K562 (cell line): ENCODE data around the gene ARFRP1. TPM values are rescaled to one million over a fixed set of nuclear protein-coding genes. Genes with fewer than 3 reads are reported as not detected.

Experiments used
- ATAC-seq: fragments of 200-7000 bp; cut with Tn5 transposase; 3 replicates; pipeline ENCODE4 v1.9.1; 2020; ENCODE audit warnings: moderate library complexity
- BruUV-seq: library from RNA; stranded (reverse); fragments of 400-500 nt; replicated peaks from 2 replicates; lab custom pipeline; 2021; lab: Mats Ljungman, UMichigan
- CTCF ChIA-PET: fragments of 300-600 bp; formaldehyde crosslinking; extraction: SDS; loops from one replicate; lab custom pipeline; 2021; ENCODE audit warnings: low intra/inter-chr PET ratio; lab: Yijun Ruan, JAX
- POLR2A ChIA-PET: fragments of 300-600, 350-650 bp; sonication (Branson Sonifier 250); formaldehyde crosslinking; extraction: SDS; loops from one replicate; lab custom pipeline; 2021; ENCODE audit warnings: antibody characterized with exemption, inconsistent platforms; lab: Yijun Ruan, JAX
- DNase-seq, 4 experiments: peaks; one replicate each; pipeline versions ENCODE4 v3.0.0 to v3.0.0-alpha.2; 2011 to 2018; ENCODE audit warnings: low spot score in 3 of 4, mixed read lengths in 3 of 4; ENCODE audit errors: extremely low read depth in 1 of 4
- FAIRE-seq: peaks from 2 replicates; lab custom pipeline; 2011; peaks lifted over from hg19 to GRCh38; lab: Jason Lieb, UNC
- H2AFZ ChIP-seq: 2 replicates; pipeline ENCODE4 v1.6.0; 2011; ENCODE audit warnings: low read depth, low read length, control low read depth, inconsistent platforms
- H3K27ac ChIP-seq: fragments of 200-600 bp; 3 replicates; pipeline ENCODE4 v1.8.0; 2011; ENCODE audit warnings: low read depth, mild to moderate bottlenecking, control low read depth, inconsistent platforms, low read length, moderate library complexity, mixed read lengths; ENCODE audit errors: extremely low read depth
- H3K27me3 ChIP-seq, 2 experiments: fragments of 300-600 bp in 1 of 2; 2 replicates in 1 of 2; 3 replicates in 1 of 2; pipeline versions ENCODE4 v1.6.0 to v1.8.0; 2011; ENCODE audit warnings: inconsistent platforms in 2 of 2, low read length in 2 of 2, mild to moderate bottlenecking in 1 of 2, mixed read lengths in 1 of 2, moderate library complexity in 1 of 2; ENCODE audit not compliant: control insufficient read depth in 2 of 2, insufficient read depth in 2 of 2
- H3K36me3 ChIP-seq: fragments of 300-600 bp; 3 replicates; pipeline ENCODE4 v1.8.0; 2011; ENCODE audit warnings: mild to moderate bottlenecking, low read length, inconsistent platforms; ENCODE audit not compliant: control insufficient read depth, insufficient read depth
- H3K4me1 ChIP-seq, 2 experiments: fragments of 200-600 bp in 1 of 2; replicated peaks in 1 of 2; 2 replicates in 1 of 2; 3 replicates in 1 of 2; pipeline versions ENCODE4 v1.5.1 to v1.8.0; 2011; ENCODE audit warnings: inconsistent platforms in 2 of 2, low read length in 2 of 2, mild to moderate bottlenecking in 1 of 2, mixed read lengths in 1 of 2, moderate library complexity in 1 of 2; ENCODE audit not compliant: control insufficient read depth in 2 of 2, insufficient read depth in 2 of 2
- H3K4me2 ChIP-seq: 2 replicates; pipeline ENCODE4 v1.6.1; 2011; ENCODE audit warnings: low read length, control low read depth, inconsistent platforms, mixed read lengths; ENCODE audit not compliant: insufficient read depth
- H3K4me3 ChIP-seq: fragments of 200-600 bp; sonication (generic), shearing (Covaris generic); 2 replicates; pipeline ENCODE4 v1.5.1; 2016; ENCODE audit warnings: control low read depth, inconsistent platforms
- H3K79me2 ChIP-seq: fragments of 200-600 bp; 3 replicates; pipeline ENCODE4 v1.8.0; 2011; ENCODE audit warnings: low read length, inconsistent platforms; ENCODE audit not compliant: control insufficient read depth, insufficient read depth
- H3K9ac ChIP-seq, 2 experiments: 2 replicates each; pipeline versions ENCODE4 v1.6.0 to v1.6.1; 2011; ENCODE audit warnings: low read depth in 2 of 2, low read length in 2 of 2, control low read depth in 1 of 2, inconsistent platforms in 1 of 2, mild to moderate bottlenecking in 1 of 2, mixed read lengths in 1 of 2; ENCODE audit not compliant: insufficient read depth in 1 of 2
- H3K9me1 ChIP-seq: one replicate; pipeline ENCODE4 v1.6.0; 2011; ENCODE audit warnings: inconsistent platforms, mild to moderate bottlenecking, low read length, moderate library complexity; ENCODE audit not compliant: control insufficient read depth, insufficient read depth
- H3K9me3 ChIP-seq: replicated peaks from 2 replicates; pipeline ENCODE4 v1.5.1; 2011; ENCODE audit warnings: low read depth, low read length, inconsistent platforms; ENCODE audit not compliant: control insufficient read depth, insufficient read depth
- H4K20me1 ChIP-seq: replicated peaks from 2 replicates; pipeline ENCODE4 v1.6.1; 2011; ENCODE audit warnings: low read length, inconsistent platforms, mixed read lengths; ENCODE audit not compliant: control insufficient read depth, insufficient read depth
- BRD4 ChIP-seq: fragments of 200-600 bp; sonication (generic); IDR thresholded peaks from 2 replicates; pipeline ENCODE4 v1.6.1; 2017; ENCODE audit warnings: inconsistent platforms
- CAMTA2 ChIP-seq: fragments of 250-450 bp; sonication (Bioruptor Pico); conservative IDR thresholded peaks from 2 replicates; pipeline ENCODE4 v1.5.1; 2022
- FOXM1 ChIP-seq, 2 experiments: fragments of 450-650 bp in 1 of 2; sonication (generic) in 1 of 2; formaldehyde crosslinking in 1 of 2; IDR thresholded peaks; 2 replicates each; pipeline versions ENCODE4 v1.6.1 to v1.9.0; 2017 to 2022; ENCODE audit warnings: low read depth in 2 of 2, mild to moderate bottlenecking in 2 of 2, missing genetic modification reagents in 1 of 2, moderate library complexity in 1 of 2
- KDM1A ChIP-seq, 2 experiments: fragments of 450-650 bp; IDR thresholded peaks; 2 replicates each; pipeline ENCODE4 v1.6.1; 2016; ENCODE audit warnings: mild to moderate bottlenecking in 2 of 2
- KLF16 ChIP-seq: IDR thresholded peaks from 2 replicates; pipeline ENCODE4 v1.6.1; 2016; ENCODE audit warnings: antibody characterized with exemption
- MED1 ChIP-seq: sonication (generic); formaldehyde crosslinking; IDR thresholded peaks from 2 replicates; pipeline ENCODE4 v1.8.1; 2023; ENCODE audit warnings: missing genetic modification reagents, borderline replicate concordance
- RAD21 ChIP-seq, 2 experiments: fragments of 250-450 bp in 1 of 2; fragments of 450-650 bp in 1 of 2; sonication (Bioruptor Pico) in 1 of 2; formaldehyde crosslinking in 1 of 2; IDR thresholded peaks in 1 of 2; conservative IDR thresholded peaks in 1 of 2; 2 replicates each; pipeline versions ENCODE4 v1.4.0 to v1.8.0; 2020 to 2022; ENCODE audit warnings: mild to moderate bottlenecking in 2 of 2, moderate library complexity in 1 of 2
- YBX1 ChIP-seq: fragments of 450-650 bp; IDR thresholded peaks from 2 replicates; pipeline ENCODE4 v1.7.1; 2016; ENCODE audit warnings: mild to moderate bottlenecking
- ZC3H4 ChIP-seq: sonication (generic); formaldehyde crosslinking; IDR thresholded peaks from 2 replicates; pipeline ENCODE4 v1.9.0; 2021; ENCODE audit warnings: missing genetic modification reagents, borderline replicate concordance
- ZNF699 ChIP-seq: fragments of 250-450 bp; sonication (Bioruptor Pico); IDR thresholded peaks from 2 replicates; pipeline ENCODE4 v1.8.0; 2021; ENCODE audit warnings: mild to moderate bottlenecking, moderate library complexity; ENCODE audit not compliant: insufficient replicate concordance
- WGBS: fragments of 100-300 bp; shearing (Covaris generic); methylation state at CpG from one replicate; pipeline ENCODE4 v1.1.6; 2016; ENCODE audit warnings: low coverage, mixed read lengths; ENCODE audit not compliant: insufficient coverage; ENCODE audit errors: missing lambda C conversion rate; 5-methylcytosine and 5-hydroxymethylcytosine counted together
- in situ Hi-C: fragments of 300-500 bp; cut with MboI; formaldehyde crosslinking; loops from 4 replicates; pipeline ENCODE4 v1.15.0; 2018; ENCODE audit warnings: inconsistent platforms, mixed read lengths
- intact Hi-C: fragments of 100-400 bp; cut with micrococcal nuclease; formaldehyde crosslinking; loops from 2 replicates; pipeline ENCODE4 v1.14.2; 2022
- polyA plus RNA-seq, 8 experiments: library from polyadenylated mRNA; depleted of rRNA in 4 of 8; stranded (reverse) in 5 of 8; unstranded in 3 of 8; fragments of >200 nt; fragmentation: Nextera tagmentation in 2 of 8; fragmentation: Illumina TruSeq in 1 of 8; extraction: Ambion mirVana in 2 of 8; extraction: Trizol in 1 of 8; gene quantifications; 2 replicates each; pipeline versions ENCODE4 v1.2.1 to v1.2.3, GENCODE V29; 2011 to 2014; ENCODE audit warnings: inconsistent platforms in 1 of 8, missing spikeins in 1 of 8
- total RNA-seq, 7 experiments: library from RNA; depleted of rRNA in 6 of 7; stranded (reverse); fragments of >200 nt in 6 of 7; fragmentation: Illumina TruSeq in 2 of 7; extraction: Trizol in 2 of 7; gene quantifications; 2 replicates each; pipeline versions ENCODE4 v1.2.1 to v1.2.3, GENCODE V29; 2011 to 2021; ENCODE audit warnings: low replicate concordance in 1 of 7
- TF ChIP-seq, protein P1 (sequence below): fragments of 450-650 bp; IDR thresholded peaks from 2 replicates; pipeline ENCODE4 v1.6.1; 2017; ENCODE audit warnings: antibody characterized with exemption

ARFRP1 gene
- total and polyA plus RNA-seq, 9 of the 15 experiments (the other 6 are each of a cell fraction or from before 2014, with no cell fraction given), result 2.2 to 78.9 (median 37.3) TPM

DNA sequence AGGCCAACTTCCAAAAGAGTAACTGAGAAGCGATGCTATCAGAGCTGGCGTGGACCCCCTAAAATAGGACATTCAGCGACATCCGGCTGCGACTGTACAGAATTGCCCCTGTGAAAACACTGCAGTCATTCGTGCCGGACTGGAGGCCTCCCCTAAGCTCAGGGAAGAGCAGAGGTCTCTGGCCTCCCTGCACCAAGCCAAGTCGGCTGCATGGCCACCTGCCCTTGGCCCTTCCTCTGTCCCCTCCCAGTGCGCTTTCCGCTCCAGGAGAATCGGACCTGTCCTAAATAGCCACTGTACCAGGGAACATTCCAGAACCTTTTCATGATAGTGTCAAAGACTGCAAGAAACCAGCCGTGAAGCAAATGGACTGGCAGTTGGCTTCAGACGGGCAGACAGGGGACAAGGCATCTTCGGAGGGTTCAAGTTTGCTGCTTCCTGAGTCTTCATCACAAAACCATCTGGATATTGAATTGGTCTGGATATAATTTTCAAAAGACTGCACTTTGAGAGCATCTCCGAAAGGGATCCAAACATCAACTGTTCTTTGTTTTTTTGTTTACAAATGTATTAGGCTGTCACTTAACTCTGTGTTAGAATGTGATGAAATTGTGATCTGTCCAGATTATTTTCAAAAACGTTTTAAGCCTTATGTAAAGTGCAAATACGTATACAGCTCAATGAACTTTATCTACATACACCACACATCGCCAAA lies 48.3 kb upstream of the ARFRP1 start:
- Histone ChIP-seq H4K20me1 (no peaks in the 10 kb centered on the region), H2AFZ (0 out of 2 replicates have a peak overlapping the region, but pooled peaks have one; percentile 17), H3K9ac (peak overlapping the region in 1 of 2 experiments; percentile 43; a peak in 1 of 4 replicates), H3K4me3 (no peak overlapping the region), H3K9me1 (no peaks in the 10 kb centered on the region), H3K9me3 (no peaks in the 10 kb centered on the region), H3K27ac (no peak overlapping the region), H3K4me1 (peaks cover 7 to 37% of the 10 kb centered on the region in 2 experiments; a peak in 4 of 5 replicates), H3K79me2 (no peaks in the 10 kb centered on the region), H3K27me3 (no peaks in the 10 kb centered on the region), H3K36me3 (no peaks in the 10 kb centered on the region), H3K4me2 (no peak overlapping the region)
- ChIA-PET CTCF (no interaction called here), POLR2A (interaction anchor here (0.9 to 1.0 kb wide), 2 partner anchors 12 to 16 kb away, joined by 3 to 4 read pairs; no protein-coding TSS in a partner anchor)
- no TSS peak for BruUV-seq
- intact Hi-C loops (no loop called here), in situ Hi-C loops (no loop called here)
- ATAC-seq (no peak), FAIRE-seq (no peak), DNase-seq (no peak)
- TF ChIP-seq CAMTA2 (no peak), FOXM1 (IDR thresholded peaks at IDR 0.05; ENCODE audit: low read depth) (no peak), FOXM1 (CRISPR knock-in tag; IDR thresholded peaks at IDR 0.05; ENCODE audit: low read depth) (no peak), BRD4 (no peak), ZNF699 (CRISPR knock-in tag) (no peak), KDM1A (IDR thresholded peaks at IDR 0.05) (no peak), MED1 (CRISPR knock-in tag) (no peak), RAD21 (CRISPR knock-in tag; conservative IDR thresholded peaks at IDR 0.05 in 1 of 2, IDR thresholded peaks at IDR 0.05 in 1 of 2) (no peak), KLF16 (no peak), ZC3H4 (CRISPR knock-in tag) (no peak), YBX1 (no peak)
- TF ChIP-seq, protein P1, sequence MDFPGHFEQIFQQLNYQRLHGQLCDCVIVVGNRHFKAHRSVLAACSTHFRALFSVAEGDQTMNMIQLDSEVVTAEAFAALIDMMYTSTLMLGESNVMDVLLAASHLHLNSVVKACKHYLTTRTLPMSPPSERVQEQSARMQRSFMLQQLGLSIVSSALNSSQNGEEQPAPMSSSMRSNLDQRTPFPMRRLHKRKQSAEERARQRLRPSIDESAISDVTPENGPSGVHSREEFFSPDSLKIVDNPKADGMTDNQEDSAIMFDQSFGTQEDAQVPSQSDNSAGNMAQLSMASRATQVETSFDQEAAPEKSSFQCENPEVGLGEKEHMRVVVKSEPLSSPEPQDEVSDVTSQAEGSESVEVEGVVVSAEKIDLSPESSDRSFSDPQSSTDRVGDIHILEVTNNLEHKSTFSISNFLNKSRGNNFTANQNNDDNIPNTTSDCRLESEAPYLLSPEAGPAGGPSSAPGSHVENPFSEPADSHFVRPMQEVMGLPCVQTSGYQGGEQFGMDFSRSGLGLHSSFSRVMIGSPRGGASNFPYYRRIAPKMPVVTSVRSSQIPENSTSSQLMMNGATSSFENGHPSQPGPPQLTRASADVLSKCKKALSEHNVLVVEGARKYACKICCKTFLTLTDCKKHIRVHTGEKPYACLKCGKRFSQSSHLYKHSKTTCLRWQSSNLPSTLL, result no peak
- WGBS, result 53% methylated on average over 18 of the region's 18 CpGs
